ENCODE measurements around the gene RNU7-1.

The RNU7-1 gene

GRCh38 chr12:6980740-6981139, 37.1 kb downstream of the RNU7-1 start:
- H4K8ac ChIP-seq (ENCODE audit: low read length) = no peak overlapping the region
- H2BK12ac ChIP-seq (ENCODE audit: low read length in 2 of 2) = no peak overlapping the region
- H3K36me3 ChIP-seq (ENCODE audit: control insufficient read depth in 1 of 2, insufficient read depth in 2 of 2, low read depth in 1 of 2, low read length in 2 of 2) = peaks cover 54 to 91% of the 10 kb centered on the region in 2 experiments
- no peak for DNase-seq
- no peak overlapping the region for H3K4me2 ChIP-seq (ENCODE audit: low read length, poor library complexity, severe bottlenecking)
- no peak overlapping the region for H2AFZ ChIP-seq (ENCODE audit: low read depth, low read length)
- no peak overlapping the region for H2BK15ac ChIP-seq (ENCODE audit: low read depth, poor library complexity, severe bottlenecking)
- H3K4me3 ChIP-seq (ENCODE audit: insufficient read depth in 1 of 2, low read depth in 1 of 2, low read length in 2 of 2) = no peak overlapping the region
- H3K27me3 ChIP-seq (ENCODE audit: control insufficient read depth in 1 of 2, insufficient read depth in 1 of 2, low read length in 2 of 2) = no peaks in the 10 kb centered on the region
- H3K14ac ChIP-seq (ENCODE audit: low read length in 2 of 2) = no peak overlapping the region
- no peak overlapping the region for H3K23ac ChIP-seq (ENCODE audit: low read length in 2 of 2)
- H3K4ac ChIP-seq (ENCODE audit: low read depth in 1 of 2, low read length in 2 of 2) = no peak overlapping the region
- no peak overlapping the region for H2AK5ac ChIP-seq (ENCODE audit: low read length, severe bottlenecking)
- no peaks in the 10 kb centered on the region for H3K9me3 ChIP-seq (ENCODE audit: control insufficient read depth, low read length)
- no peaks in the 10 kb centered on the region for H3K4me1 ChIP-seq (ENCODE audit: control insufficient read depth, insufficient read depth, low read depth, low read length)
- no peak overlapping the region for H2BK120ac ChIP-seq (ENCODE audit: low read depth, low read length)
- peak overlapping the region; percentile 33 for H3K9ac ChIP-seq (ENCODE audit: low read length)
- no peak overlapping the region for H3K27ac ChIP-seq (ENCODE audit: low read length, poor library complexity, severe bottlenecking)
- H3K79me1 ChIP-seq (replicated peaks; ENCODE audit: low read length, poor library complexity, severe bottlenecking) = peaks cover 23% of the 10 kb centered on the region
- H3K18ac ChIP-seq (ENCODE audit: low read depth in 1 of 2, low read length in 2 of 2) = no peak overlapping the region
- H4K91ac ChIP-seq (ENCODE audit: low read length) = no peak overlapping the region
- no peak overlapping the region for H2BK5ac ChIP-seq (ENCODE audit: low read depth, low read length, poor library complexity, severe bottlenecking)

DNA sequence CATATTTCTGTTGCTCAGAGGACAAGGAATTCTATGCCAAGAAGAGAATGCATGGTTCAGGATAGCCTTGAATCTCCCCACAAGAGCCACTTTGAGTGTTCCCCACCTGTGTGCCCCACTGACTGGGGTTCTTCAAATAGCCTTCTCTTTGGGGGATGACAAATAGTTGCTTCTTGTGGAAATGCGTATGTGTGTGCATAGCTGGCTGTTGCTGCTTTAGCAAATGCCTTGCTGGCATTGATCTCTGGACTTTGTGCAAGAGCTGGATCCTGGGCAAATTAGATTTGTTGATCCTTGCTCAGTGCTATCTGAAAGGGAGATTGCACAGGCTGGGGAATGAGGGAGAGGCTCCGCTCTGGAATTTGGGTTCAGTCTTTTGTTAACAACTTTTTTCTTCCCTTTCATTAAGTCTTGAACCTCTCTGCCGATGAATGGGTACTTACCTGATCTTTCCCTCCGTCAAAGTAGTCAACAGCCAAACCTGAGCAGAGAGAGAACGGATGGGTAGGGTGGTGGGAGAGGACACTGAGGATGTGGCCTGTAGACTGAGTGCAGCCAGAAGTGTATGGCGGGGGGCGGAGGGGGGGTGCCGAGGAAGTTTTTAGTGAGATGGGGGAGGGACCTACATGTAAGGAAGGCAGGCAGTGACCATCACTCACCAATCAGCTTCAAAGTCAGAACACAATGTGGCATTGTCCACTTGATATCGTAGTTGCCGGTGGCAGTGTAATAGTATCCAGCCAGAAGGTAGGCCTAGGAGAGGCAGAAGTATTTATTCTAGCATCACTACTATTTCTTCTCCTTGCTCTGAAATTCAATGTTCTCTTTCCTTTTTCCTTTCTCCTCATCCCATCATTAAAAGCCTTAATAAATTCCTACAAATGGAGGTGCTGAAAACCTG, 37.8 kb downstream of the RNU7-1 start:
- Histone ChIP-seq H3K18ac (ENCODE audit: low read depth in 1 of 2, low read length in 2 of 2) (no peak overlapping the region), H3K27me3 (ENCODE audit: control insufficient read depth in 1 of 2, insufficient read depth in 1 of 2, low read length in 2 of 2) (no peaks in the 10 kb centered on the region), H3K4ac (ENCODE audit: low read depth in 1 of 2, low read length in 2 of 2) (no peak overlapping the region), H4K91ac (ENCODE audit: low read length) (no peak overlapping the region), H3K14ac (ENCODE audit: low read length in 2 of 2) (no peak overlapping the region), H3K27ac (ENCODE audit: low read length, poor library complexity, severe bottlenecking) (no peak overlapping the region), H2AK5ac (ENCODE audit: low read length, severe bottlenecking) (no peak overlapping the region), H3K4me2 (ENCODE audit: low read length, poor library complexity, severe bottlenecking) (no peak overlapping the region), H3K9ac (ENCODE audit: low read length) (peak overlapping the region; percentile 33), H2AFZ (ENCODE audit: low read depth, low read length) (no peak overlapping the region), H4K8ac (ENCODE audit: low read length) (no peak overlapping the region), H3K23ac (ENCODE audit: low read length in 2 of 2) (no peak overlapping the region), H3K9me3 (ENCODE audit: control insufficient read depth, low read length) (no peaks in the 10 kb centered on the region), H2BK12ac (ENCODE audit: low read length in 2 of 2) (no peak overlapping the region), H3K4me3 (ENCODE audit: insufficient read depth in 1 of 2, low read depth in 1 of 2, low read length in 2 of 2) (no peak overlapping the region), H3K79me1 (replicated peaks; ENCODE audit: low read length, poor library complexity, severe bottlenecking) (peaks cover 21% of the 10 kb centered on the region), H3K36me3 (ENCODE audit: control insufficient read depth in 1 of 2, insufficient read depth in 2 of 2, low read depth in 1 of 2, low read length in 2 of 2) (peaks cover 49 to 89% of the 10 kb centered on the region in 2 experiments), H2BK15ac (ENCODE audit: low read depth, poor library complexity, severe bottlenecking) (no peak overlapping the region), H2BK5ac (ENCODE audit: low read depth, low read length, poor library complexity, severe bottlenecking) (no peak overlapping the region), H3K4me1 (ENCODE audit: control insufficient read depth, insufficient read depth, low read depth, low read length) (no peaks in the 10 kb centered on the region), H2BK120ac (ENCODE audit: low read depth, low read length) (no peak overlapping the region)
- 94% methylated on average over 7 of the region's 10 CpGs for WGBS
- no peak for DNase-seq

DNA sequence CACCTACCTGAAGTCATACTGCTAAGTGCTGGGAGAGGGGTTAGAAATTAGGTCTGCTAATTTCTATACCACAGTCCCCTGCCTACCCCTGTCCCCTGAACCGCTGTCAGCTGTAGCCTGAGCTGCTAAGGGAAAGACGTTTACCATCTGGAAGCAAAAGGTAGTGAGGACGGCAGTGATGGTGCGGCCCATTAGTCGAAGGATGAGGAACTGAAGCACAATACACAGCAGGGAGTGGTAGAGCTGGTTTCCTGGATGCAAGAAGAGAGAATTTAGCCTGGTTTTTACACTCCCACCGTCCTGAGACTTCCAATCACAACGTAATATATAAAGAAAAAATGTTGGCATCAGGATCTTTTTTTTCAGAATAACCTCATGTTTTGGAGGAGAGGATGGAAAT, 38.9 kb downstream of the RNU7-1 start:
- no peak overlapping the region for H3K14ac ChIP-seq (ENCODE audit: low read length in 2 of 2)
- peaks cover 41 to 84% of the 10 kb centered on the region in 2 experiments for H3K36me3 ChIP-seq (ENCODE audit: control insufficient read depth in 1 of 2, insufficient read depth in 2 of 2, low read depth in 1 of 2, low read length in 2 of 2)
- H3K9ac ChIP-seq (ENCODE audit: low read length) = no peak overlapping the region
- 83% methylated on average over 5 of the region's 7 CpGs for WGBS
- no peak overlapping the region for H2BK15ac ChIP-seq (ENCODE audit: low read depth, poor library complexity, severe bottlenecking)
- H3K18ac ChIP-seq (ENCODE audit: low read depth in 1 of 2, low read length in 2 of 2) = no peak overlapping the region
- H4K91ac ChIP-seq (ENCODE audit: low read length) = no peak overlapping the region
- no peak overlapping the region for H2BK120ac ChIP-seq (ENCODE audit: low read depth, low read length)
- H3K27me3 ChIP-seq (ENCODE audit: control insufficient read depth in 1 of 2, insufficient read depth in 1 of 2, low read length in 2 of 2) = no peaks in the 10 kb centered on the region
- H2AK5ac ChIP-seq (ENCODE audit: low read length, severe bottlenecking) = no peak overlapping the region
- DNase-seq = no peak
- no peak overlapping the region for H3K4me3 ChIP-seq (ENCODE audit: insufficient read depth in 1 of 2, low read depth in 1 of 2, low read length in 2 of 2)
- no peak overlapping the region for H3K4me2 ChIP-seq (ENCODE audit: low read length, poor library complexity, severe bottlenecking)
- no peaks in the 10 kb centered on the region for H3K4me1 ChIP-seq (ENCODE audit: control insufficient read depth, insufficient read depth, low read depth, low read length)
- H3K27ac ChIP-seq (ENCODE audit: low read length, poor library complexity, severe bottlenecking) = no peak overlapping the region
- no peak overlapping the region for H2AFZ ChIP-seq (ENCODE audit: low read depth, low read length)
- no peak overlapping the region for H3K23ac ChIP-seq (ENCODE audit: low read length in 2 of 2)
- no peak overlapping the region for H4K8ac ChIP-seq (ENCODE audit: low read length)
- no peaks in the 10 kb centered on the region for H3K9me3 ChIP-seq (ENCODE audit: control insufficient read depth, low read length)
- no peak overlapping the region for H2BK5ac ChIP-seq (ENCODE audit: low read depth, low read length, poor library complexity, severe bottlenecking)
- no peak overlapping the region for H2BK12ac ChIP-seq (ENCODE audit: low read length in 2 of 2)
- H3K4ac ChIP-seq (ENCODE audit: low read depth in 1 of 2, low read length in 2 of 2) = no peak overlapping the region
- H3K79me1 ChIP-seq (replicated peaks; ENCODE audit: low read length, poor library complexity, severe bottlenecking) = peaks cover 19% of the 10 kb centered on the region

- Histone ChIP-seq H3K18ac (ENCODE audit: low read depth in 1 of 2, low read length in 2 of 2) (no peak overlapping the region), H4K8ac (ENCODE audit: low read length) (no peak overlapping the region), H3K23ac (ENCODE audit: low read length in 2 of 2) (peak overlapping the region in 1 of 2 experiments; percentile 56), H3K36me3 (ENCODE audit: control insufficient read depth in 1 of 2, insufficient read depth in 2 of 2, low read depth in 1 of 2, low read length in 2 of 2) (peaks cover 9 to 54% of the 10 kb centered on the region in 2 experiments), H3K27ac (ENCODE audit: low read length, poor library complexity, severe bottlenecking) (no peak overlapping the region), H2BK12ac (ENCODE audit: low read length in 2 of 2) (no peak overlapping the region), H2BK120ac (ENCODE audit: low read depth, low read length) (no peak overlapping the region), H3K4ac (ENCODE audit: low read depth in 1 of 2, low read length in 2 of 2) (no peak overlapping the region), H2BK5ac (ENCODE audit: low read depth, low read length, poor library complexity, severe bottlenecking) (no peak overlapping the region), H2AK5ac (ENCODE audit: low read length, severe bottlenecking) (no peak overlapping the region), H3K4me1 (ENCODE audit: control insufficient read depth, insufficient read depth, low read depth, low read length) (no peaks in the 10 kb centered on the region), H4K91ac (ENCODE audit: low read length) (no peak overlapping the region), H3K14ac (ENCODE audit: low read length in 2 of 2) (no peak overlapping the region), H3K4me2 (ENCODE audit: low read length, poor library complexity, severe bottlenecking) (no peak overlapping the region), H3K27me3 (ENCODE audit: control insufficient read depth in 1 of 2, insufficient read depth in 1 of 2, low read length in 2 of 2) (no peaks in the 10 kb centered on the region), H3K9ac (ENCODE audit: low read length) (no peak overlapping the region), H3K79me1 (replicated peaks; ENCODE audit: low read length, poor library complexity, severe bottlenecking) (peaks cover 16% of the 10 kb centered on the region), H2AFZ (ENCODE audit: low read depth, low read length) (no peak overlapping the region), H3K4me3 (ENCODE audit: insufficient read depth in 1 of 2, low read depth in 1 of 2, low read length in 2 of 2) (no peak overlapping the region), H3K9me3 (ENCODE audit: control insufficient read depth, low read length) (no peaks in the 10 kb centered on the region), H2BK15ac (ENCODE audit: low read depth, poor library complexity, severe bottlenecking) (no peak overlapping the region)
- 96% methylated on average over 10 of the region's 11 CpGs for WGBS
- DNase-seq = no peak
Measured at GRCh38 chr12:6987956-6988553, 44.4 kb downstream of the RNU7-1 start.

Measured in mesenchymal stem cell (in vitro differentiated cells and primary cell).